D721Med (cell line): ENCODE results near the gene STYXL2.
A peak's percentile ranks its signal among the peaks of the same experiment; 100 is the strongest.

Experiments used
- DNase-seq: peaks from one replicate; pipeline ENCODE4 v3.0.0; 2011; ENCODE audit warnings: low spot score; ENCODE audit not compliant: insufficient read length
- FAIRE-seq: peaks from 2 replicates; lab custom pipeline; 2011; peaks lifted over from hg19 to GRCh38; lab: Jason Lieb, UNC
- TF ChIP-seq, protein P1 (sequence below): IDR thresholded peaks from 2 replicates; pipeline ENCODE4 v1.5.1; 2012; ENCODE audit warnings: mild to moderate bottlenecking, control low read depth; ENCODE audit not compliant: insufficient read depth; ENCODE audit errors: missing control alignments

STYXL2 gene

DNA sequence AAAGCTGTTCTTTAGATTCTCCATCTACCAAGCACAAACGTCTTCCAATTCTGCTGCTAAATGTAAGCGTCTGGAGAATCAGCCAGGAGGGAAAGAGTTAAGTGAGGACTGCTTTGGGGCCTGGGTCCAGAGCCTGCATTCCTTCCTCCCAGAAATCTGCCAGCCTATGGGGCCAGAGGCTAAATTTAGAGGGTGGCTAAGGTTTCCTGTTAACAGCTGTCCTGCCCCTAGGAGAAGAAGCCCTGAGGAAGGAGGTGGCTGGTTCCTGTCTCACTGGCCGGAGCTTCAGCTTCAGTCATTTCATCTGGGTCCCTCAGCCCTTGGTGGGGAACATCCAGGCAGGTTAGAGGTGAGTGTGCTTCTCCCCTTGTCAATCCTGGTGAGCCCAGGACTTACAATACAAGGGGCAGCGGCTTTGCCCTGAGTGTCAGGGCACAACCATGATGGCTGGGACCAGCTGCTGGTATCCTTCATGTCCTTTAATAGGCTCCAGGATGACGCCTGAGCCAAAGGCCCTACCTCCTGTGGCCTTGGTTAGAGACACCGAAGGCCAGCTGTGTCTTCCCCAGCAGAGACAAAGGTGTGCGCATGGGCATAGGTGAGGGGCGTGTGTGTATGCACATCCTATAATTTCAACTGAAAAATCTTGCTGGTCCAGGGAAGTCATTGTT is at the start of gene STYXL2:
Gene STYXL2, plus strand, starts transcription at position 230 of the 671 bp plus-strand sequence. CDS start 775 bp downstream, outside the sequence.
- FAIRE-seq (no peak), DNase-seq (no peak)
- TF ChIP-seq, protein P1, sequence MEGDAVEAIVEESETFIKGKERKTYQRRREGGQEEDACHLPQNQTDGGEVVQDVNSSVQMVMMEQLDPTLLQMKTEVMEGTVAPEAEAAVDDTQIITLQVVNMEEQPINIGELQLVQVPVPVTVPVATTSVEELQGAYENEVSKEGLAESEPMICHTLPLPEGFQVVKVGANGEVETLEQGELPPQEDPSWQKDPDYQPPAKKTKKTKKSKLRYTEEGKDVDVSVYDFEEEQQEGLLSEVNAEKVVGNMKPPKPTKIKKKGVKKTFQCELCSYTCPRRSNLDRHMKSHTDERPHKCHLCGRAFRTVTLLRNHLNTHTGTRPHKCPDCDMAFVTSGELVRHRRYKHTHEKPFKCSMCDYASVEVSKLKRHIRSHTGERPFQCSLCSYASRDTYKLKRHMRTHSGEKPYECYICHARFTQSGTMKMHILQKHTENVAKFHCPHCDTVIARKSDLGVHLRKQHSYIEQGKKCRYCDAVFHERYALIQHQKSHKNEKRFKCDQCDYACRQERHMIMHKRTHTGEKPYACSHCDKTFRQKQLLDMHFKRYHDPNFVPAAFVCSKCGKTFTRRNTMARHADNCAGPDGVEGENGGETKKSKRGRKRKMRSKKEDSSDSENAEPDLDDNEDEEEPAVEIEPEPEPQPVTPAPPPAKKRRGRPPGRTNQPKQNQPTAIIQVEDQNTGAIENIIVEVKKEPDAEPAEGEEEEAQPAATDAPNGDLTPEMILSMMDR, result no peak

DNA sequence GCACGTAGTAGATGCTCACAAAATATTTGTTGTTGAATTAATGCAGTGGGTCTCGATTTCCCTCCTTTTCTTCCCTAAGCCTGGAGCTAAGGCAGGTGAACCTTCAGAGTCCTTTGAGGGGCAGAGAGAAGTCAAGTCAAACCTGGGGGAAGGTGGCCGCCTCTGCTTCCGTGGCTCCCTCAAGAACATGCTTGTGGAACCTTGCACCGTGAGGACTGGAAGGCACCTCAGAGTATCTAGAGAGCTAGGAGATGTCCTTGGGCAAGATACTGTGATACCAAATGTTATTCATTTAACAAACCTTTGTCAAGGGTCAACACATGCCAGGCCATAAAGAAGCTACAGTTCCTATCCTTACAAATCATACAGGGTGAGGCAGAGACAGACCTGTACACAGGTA is 42.0 kb upstream of the STYXL2 start:
- TF ChIP-seq, protein P1, result no peak
- DNase-seq (no peak), FAIRE-seq (no peak)

DNA sequence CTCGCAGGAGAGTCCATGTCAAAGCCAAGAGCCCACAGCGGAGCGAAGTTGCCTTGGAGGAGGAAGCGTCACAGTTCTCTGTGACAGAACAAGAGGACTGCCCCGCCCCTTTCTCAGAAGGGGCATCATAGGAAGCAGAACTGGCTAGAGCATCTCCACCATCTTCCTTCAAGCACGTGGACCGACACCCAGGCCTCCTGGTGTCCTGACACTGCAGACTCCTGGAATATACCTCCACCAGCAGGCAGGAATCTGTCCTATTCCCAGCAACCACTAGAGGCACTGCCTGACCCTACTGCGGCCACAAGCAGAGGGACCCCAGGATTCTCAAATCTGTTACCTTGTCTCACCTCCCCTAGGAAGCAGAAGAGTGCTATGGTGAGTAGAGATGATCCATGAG is 41.5 kb upstream of the STYXL2 start:
- no peak for FAIRE-seq

DNA sequence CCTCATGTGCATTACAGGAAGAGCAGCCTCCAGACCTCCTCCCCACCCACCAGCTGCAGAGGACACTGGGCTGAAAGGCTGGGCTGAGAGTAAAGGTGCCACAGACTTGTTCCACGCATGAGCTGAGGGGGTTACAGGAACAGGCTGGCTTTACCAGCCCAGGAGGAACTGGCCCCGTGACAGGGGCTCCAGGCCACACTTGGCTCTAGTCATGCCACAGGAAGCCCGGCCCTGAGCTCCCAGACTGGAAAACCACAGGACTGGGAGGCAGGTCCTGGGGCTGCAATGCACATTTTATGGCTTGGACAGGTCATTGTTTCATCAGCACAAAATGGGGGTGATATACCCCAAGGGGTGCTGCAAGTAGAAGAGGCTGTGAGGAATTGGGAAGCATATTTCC is 39.3 kb upstream of the STYXL2 start:
- FAIRE-seq (no peak), DNase-seq (no peak)
- TF ChIP-seq, protein P1, result no peak

More for the DNA sequence above, 41.5 kb upstream of the STYXL2 start:
- TF ChIP-seq, protein P1, result peak; percentile 26
- DNase-seq, result no peak

DNA sequence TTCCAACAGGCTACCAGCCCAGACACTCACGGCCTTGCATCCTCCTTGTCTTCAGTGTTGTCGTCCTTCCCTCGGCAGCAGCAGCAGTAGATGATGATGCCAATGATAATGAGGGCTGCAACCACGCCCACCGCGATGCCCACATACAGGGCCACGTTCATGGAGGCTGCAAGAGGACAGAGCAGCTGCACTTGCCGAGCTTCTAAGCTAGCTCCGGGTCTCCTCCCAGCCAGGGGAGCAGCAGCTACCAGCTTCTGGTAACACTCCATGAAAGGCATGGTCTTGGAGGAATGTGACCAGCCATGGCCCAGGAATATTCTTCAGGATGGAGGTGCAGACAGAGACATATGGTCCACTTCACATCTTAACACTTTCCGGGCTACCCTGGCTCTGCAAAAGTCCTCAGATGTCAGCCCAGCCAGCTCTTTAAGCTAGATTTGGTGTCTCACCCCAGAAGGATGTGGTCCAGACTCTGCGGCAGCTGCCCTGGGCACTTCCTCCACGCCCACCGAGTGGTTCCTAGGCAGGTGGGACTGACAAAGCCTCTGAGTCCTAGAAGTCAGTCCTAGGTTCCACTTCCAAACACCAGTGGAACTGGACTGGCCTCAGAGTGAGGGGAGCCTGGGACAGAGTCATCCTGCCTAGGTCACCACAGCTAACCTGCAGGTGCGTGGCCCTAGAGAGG is 38.8 kb upstream of the STYXL2 start:
- no peak for FAIRE-seq
- no peak for DNase-seq
- TF ChIP-seq, protein P1, result no peak

DNA sequence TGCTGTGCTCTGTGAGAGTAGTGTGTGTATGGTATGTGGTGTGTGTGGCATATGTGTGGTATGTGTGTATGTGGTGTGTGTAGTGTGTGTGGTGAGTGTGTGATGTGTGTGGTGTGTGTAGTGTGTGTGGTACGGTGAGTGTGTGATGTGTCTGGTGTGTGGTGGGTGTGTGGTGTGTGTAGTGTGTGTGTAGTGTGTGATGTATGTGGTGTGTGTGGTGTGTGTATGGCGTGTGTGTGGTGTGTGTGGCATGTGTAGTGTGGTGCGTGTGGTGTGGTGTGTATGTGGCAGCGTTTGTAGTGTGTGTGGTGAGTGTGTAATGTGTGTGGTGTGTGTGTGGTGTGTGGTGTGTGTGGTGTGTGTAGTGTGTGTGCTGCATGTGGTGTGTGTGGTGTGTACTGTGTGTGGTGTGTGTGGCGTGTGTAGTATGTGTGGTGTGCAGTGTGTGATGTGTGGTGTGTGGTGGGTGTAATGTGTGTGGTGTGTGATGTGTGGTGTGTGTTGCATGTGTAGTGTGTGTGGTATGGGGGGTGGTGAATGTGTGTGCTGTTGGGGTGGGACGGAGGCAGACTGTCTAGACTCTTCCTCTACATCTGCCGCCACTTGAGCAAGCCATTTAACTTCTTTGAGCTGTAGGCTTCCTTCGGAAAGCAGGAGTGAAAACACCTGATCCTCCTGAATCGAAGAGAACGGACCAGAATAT is 37.2 kb upstream of the STYXL2 start:
- DNase-seq, result no peak
- FAIRE-seq, result no peak
- TF ChIP-seq, protein P1, result no peak
